Lower leg skin (tissue), 4 donors: ENCODE data around the gene PTPRN2. TPM values are rescaled to one million over a fixed set of nuclear protein-coding genes. Genes with fewer than 3 reads are reported as not detected.
A peak's percentile ranks its signal among the peaks of the same experiment; 100 is the strongest.

ENCODE experiments used
- DNase-seq, 2 donors: peaks; one replicate each; pipeline ENCODE4 v3.0.0-alpha.2; 2019; ENCODE audit warnings: low spot score in 2 of 2
- H3K4me3 ChIP-seq: fragments of 200-600 bp; sonication (generic); 2 replicates; pipeline ENCODE4 v1.5.1; 2017; ENCODE audit warnings: mild to moderate bottlenecking, low read depth; ENCODE audit not compliant: poor library complexity, severe bottlenecking
- POLR2A ChIP-seq, 2 donors: fragments of 450-650 bp; IDR thresholded peaks; one replicate each; pipeline ENCODE4 v1.6.1; 2016 to 2017; ENCODE audit warnings: antibody characterized with exemption in 2 of 2, mild to moderate bottlenecking in 1 of 2, moderate library complexity in 1 of 2
- WGBS, 2 donors: methylation state at CpG; one replicate each; pipeline ENCODE4 v1.1.5; 2018; 5-methylcytosine and 5-hydroxymethylcytosine counted together
- intact Hi-C: fragments of 100-400 bp; cut with DNase I; formaldehyde crosslinking; loops from one replicate; pipeline ENCODE4 v1.15.0; 2023; ENCODE audit warnings: low total_unique reads
- total RNA-seq, 4 donors: library from RNA; depleted of rRNA; stranded (reverse); fragments of >200 nt; gene quantifications; one replicate each; pipeline ENCODE4 v1.1.0, GENCODE V29; 2016
- TF ChIP-seq, protein P1 (sequence below), 3 donors: fragments of 450-650 bp; IDR thresholded peaks; one replicate each; pipeline ENCODE4 v1.5.1; 2016; ENCODE audit warnings: antibody characterized with exemption in 3 of 3, mild to moderate bottlenecking in 3 of 3, moderate library complexity in 2 of 3

PTPRN2 gene
- total RNA-seq, 4 donors from 2014 or later: 0.11 to 1.6 (median 0.92) TPM

DNA sequence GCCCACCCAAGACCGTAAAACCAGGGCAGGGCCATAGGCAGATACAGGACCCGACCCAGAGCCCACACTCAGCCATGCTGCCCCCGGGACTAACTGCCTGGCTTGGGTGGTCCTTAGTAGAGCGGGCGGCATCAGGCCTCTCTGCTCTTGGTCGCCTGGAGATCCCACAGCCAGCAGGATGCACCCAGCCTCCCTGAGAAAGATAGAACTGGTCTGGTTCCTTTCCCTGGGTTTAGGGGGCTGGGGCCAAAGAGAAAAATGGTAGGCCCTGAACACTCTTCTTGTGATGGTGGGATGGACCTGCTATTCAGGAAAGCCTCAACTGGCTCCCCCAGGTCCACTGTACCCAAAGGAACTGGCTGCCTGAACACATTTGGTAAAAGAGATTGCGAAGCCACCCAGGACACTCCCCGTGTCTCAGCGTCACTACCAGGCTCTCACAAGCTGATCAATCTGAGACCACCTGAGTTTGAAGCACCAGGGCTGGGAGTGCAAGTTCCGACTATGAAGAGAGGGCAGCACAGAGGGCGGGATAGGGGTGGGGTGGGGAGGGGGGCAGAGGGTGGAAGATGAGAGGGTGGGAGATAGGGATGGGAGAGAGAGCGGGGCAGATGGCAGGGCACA is 659.3 kb downstream of the PTPRN2 start:
- H3K4me3 ChIP-seq: no peak overlapping the region
- TF ChIP-seq POLR2A (IDR thresholded peaks at IDR 0.05): no peak
- TF ChIP-seq, protein P1, sequence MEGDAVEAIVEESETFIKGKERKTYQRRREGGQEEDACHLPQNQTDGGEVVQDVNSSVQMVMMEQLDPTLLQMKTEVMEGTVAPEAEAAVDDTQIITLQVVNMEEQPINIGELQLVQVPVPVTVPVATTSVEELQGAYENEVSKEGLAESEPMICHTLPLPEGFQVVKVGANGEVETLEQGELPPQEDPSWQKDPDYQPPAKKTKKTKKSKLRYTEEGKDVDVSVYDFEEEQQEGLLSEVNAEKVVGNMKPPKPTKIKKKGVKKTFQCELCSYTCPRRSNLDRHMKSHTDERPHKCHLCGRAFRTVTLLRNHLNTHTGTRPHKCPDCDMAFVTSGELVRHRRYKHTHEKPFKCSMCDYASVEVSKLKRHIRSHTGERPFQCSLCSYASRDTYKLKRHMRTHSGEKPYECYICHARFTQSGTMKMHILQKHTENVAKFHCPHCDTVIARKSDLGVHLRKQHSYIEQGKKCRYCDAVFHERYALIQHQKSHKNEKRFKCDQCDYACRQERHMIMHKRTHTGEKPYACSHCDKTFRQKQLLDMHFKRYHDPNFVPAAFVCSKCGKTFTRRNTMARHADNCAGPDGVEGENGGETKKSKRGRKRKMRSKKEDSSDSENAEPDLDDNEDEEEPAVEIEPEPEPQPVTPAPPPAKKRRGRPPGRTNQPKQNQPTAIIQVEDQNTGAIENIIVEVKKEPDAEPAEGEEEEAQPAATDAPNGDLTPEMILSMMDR (IDR thresholded peaks at IDR 0.05): no peak
- peak in 1 of 2 donors; percentile 36 for DNase-seq
- intact Hi-C loops: no loop called here
- 87 to 88% methylated on average over 12 of the region's 12 CpGs for WGBS, 2 donors

DNA sequence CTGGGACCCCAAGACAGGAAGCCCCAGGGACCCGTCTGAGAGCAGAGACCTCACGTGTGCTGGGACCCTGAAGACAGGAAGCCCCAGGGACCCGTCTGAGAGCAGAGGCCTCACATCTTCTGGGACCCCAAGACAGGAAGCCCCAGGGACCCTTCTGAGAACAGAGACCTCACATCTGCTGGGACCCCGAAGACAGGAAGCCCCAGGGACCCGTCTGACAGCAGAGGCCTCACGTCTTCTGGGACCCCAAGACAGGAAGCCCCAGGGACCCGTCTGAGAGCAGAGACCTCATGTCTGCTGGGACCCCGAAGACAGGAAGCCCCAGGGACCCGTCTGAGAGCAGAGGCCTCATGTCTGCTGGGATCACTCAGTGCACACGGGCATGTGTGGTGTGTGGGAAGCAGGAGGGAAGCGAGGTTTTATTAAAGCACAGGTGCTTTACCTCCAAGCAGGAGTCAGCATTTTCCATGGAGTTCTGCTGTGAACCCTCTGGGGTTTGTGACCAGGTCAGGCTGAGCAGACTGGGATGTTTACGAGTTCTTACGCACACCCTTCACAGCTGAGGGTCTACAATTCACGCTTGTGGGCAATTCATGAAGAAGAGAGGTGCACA is 660.2 kb downstream of the PTPRN2 start:
- peak in 1 of 2 donors; percentile 59 for DNase-seq
- no peak overlapping the region for H3K4me3 ChIP-seq
- WGBS, 2 donors: 57 to 64% methylated on average over 11 to 14 of the region's 14 CpGs
- intact Hi-C loops: no loop called here
- TF ChIP-seq, protein P1 (IDR thresholded peaks at IDR 0.05): no peak
- TF ChIP-seq POLR2A (IDR thresholded peaks at IDR 0.05): no peak

DNA sequence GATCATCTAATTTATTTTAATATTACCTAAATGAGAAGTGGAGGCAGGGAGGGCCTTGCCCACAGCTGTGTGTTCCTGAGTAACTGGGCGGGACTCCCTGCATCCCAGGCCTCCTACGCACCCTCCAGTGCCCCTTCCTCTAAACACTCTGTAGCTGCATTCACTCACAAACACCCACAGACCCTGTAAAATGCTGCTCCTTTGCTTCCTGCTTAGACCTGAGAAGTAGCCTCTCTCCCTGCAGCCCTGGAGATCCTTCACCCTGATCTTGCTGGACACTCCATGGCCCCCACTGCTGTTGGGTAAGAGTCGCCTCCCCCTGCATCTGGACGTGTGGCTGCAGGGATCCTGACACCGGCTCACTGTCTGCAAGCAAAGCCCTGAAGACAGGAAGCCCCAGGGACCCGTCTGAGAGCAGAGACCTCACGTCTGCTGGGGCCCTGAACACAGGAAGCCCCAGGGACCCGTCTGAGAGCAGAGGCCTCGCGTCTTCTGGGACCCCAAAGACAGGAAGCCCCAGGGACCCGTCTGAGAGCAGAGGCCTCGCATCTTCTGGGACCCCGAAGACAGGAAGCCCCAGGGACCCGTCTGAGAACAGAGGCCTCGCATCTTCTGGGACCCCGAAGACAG is 661.0 kb downstream of the PTPRN2 start:
- DNase-seq: peak in 1 of 2 donors; percentile 64
- WGBS, 2 donors: 58 to 68% methylated on average over 10 of the region's 16 CpGs
- intact Hi-C loops: no loop called here
- no peak for TF ChIP-seq POLR2A (IDR thresholded peaks at IDR 0.05)
- TF ChIP-seq, protein P1 (IDR thresholded peaks at IDR 0.05): no peak
- no peak overlapping the region for H3K4me3 ChIP-seq

DNA sequence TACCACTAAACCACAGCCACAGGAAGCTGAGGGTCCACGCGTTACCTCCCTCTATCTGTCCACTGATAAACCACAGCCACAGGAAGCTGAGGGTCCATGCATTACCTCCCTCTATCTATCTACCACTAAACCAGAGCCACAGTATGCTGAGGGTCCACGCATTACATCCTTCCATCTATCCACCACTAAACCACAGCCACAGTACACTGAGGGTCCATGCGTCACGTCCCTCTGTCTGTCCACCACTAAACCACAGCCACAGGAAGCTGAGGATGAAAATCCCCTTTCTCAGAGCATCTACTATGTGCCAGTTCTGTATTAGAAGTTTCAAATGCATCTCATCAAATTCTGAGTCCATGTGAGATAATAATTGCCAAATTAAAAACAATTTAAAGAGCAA is 661.5 kb downstream of the PTPRN2 start:
- intact Hi-C loops: no loop called here
- no peak overlapping the region for H3K4me3 ChIP-seq
- no peak for TF ChIP-seq POLR2A (IDR thresholded peaks at IDR 0.05)
- TF ChIP-seq, protein P1 (IDR thresholded peaks at IDR 0.05): no peak
- DNase-seq: peak in 1 of 2 donors; percentile 12
- 58 to 62% methylated on average over 5 of the region's 5 CpGs for WGBS, 2 donors

DNA sequence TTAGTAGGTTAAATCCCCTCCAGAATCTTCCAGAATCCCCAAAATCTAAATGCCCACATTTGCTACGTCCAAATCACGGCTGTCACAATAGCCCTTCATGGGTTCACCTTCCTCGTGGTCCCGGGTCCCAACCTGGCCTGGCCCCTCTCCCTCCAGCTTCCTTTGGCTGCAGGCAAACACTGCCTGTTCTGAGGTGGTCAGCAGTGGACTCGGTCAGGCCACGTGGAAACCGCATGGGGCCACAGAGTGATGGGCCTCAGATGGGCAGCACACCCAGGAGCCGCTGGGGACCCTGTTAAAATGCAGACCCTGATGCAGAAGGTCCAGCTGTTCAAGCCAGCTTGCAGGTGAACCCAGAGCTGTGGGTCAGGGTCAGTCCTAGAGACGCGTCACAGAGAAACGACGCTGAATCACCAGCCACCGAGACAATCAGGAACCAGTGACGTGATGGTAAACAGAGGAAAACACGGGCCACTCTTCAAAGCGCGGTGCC is 662.2 kb downstream of the PTPRN2 start:
- DNase-seq: peak in 1 of 2 donors; percentile 50
- H3K4me3 ChIP-seq: no peak overlapping the region
- intact Hi-C loops: no loop called here
- TF ChIP-seq POLR2A (IDR thresholded peaks at IDR 0.05): no peak
- TF ChIP-seq, protein P1 (IDR thresholded peaks at IDR 0.05): no peak
- 88 to 89% methylated on average over 14 to 17 of the region's 17 CpGs for WGBS, 2 donors
